ENCODE measurements around the gene NHLRC4.

The NHLRC4 gene

GRCh38 chr16:586645-587590 lies 20.1 kb downstream of the NHLRC4 start:
- TF ChIP-seq POU6F1 (CRISPR knock-in tag; IDR thresholded peaks at IDR 0.05; ENCODE audit: borderline replicate concordance, low read depth) (no peak), GLIS3 (CRISPR knock-in tag; IDR thresholded peaks at IDR 0.05) (0 out of 2 replicates have a peak, but pooled peaks have one; percentile 43)
- no peak for ATAC-seq

- no peak for TF ChIP-seq CSDC2 (CRISPR knock-in tag; IDR thresholded peaks at IDR 0.05)
- TF ChIP-seq BACH2 (CRISPR knock-in tag; IDR thresholded peaks at IDR 0.05; ENCODE audit: borderline replicate concordance): no peak
- TF ChIP-seq CSRNP3 (CRISPR knock-in tag; IDR thresholded peaks at IDR 0.05): no peak
- no peak for TF ChIP-seq CREB5 (CRISPR knock-in tag; IDR thresholded peaks at IDR 0.05; ENCODE audit: low read depth)
- TF ChIP-seq ISL1 (CRISPR knock-in tag; IDR thresholded peaks at IDR 0.05): no peak
- TF ChIP-seq ZNF8 (CRISPR knock-in tag; IDR thresholded peaks at IDR 0.05): no peak
- no peak for TF ChIP-seq ZFP3 (CRISPR knock-in tag; IDR thresholded peaks at IDR 0.05)
- no peak for TF ChIP-seq ZFP30 (CRISPR knock-in tag; IDR thresholded peaks at IDR 0.05)
- TF ChIP-seq ZNF70 (CRISPR knock-in tag; IDR thresholded peaks at IDR 0.05): no peak
- no peak for TF ChIP-seq ARNTL (CRISPR knock-in tag; IDR thresholded peaks at IDR 0.05; ENCODE audit: borderline replicate concordance, low read depth)
- no peak for TF ChIP-seq RARB (CRISPR knock-in tag; IDR thresholded peaks at IDR 0.05)
- TF ChIP-seq ESRRG (CRISPR knock-in tag; IDR thresholded peaks at IDR 0.05): no peak
- no peak for TF ChIP-seq TOX (CRISPR knock-in tag; IDR thresholded peaks at IDR 0.05; ENCODE audit: borderline replicate concordance)
- TF ChIP-seq ZC3H10 (CRISPR knock-in tag; IDR thresholded peaks at IDR 0.05): no peak
- TF ChIP-seq GLIS3 (CRISPR knock-in tag; IDR thresholded peaks at IDR 0.05): no peak
- TF ChIP-seq ZNF565 (CRISPR knock-in tag; conservative IDR thresholded peaks at IDR 0.05; ENCODE audit: low read depth): no peak
- no peak for TF ChIP-seq TSHZ2 (CRISPR knock-in tag; IDR thresholded peaks at IDR 0.05)
- TF ChIP-seq PPARA (CRISPR knock-in tag; IDR thresholded peaks at IDR 0.05; ENCODE audit: borderline replicate concordance): no peak
- TF ChIP-seq TCF4 (CRISPR knock-in tag; IDR thresholded peaks at IDR 0.05; ENCODE audit: borderline replicate concordance): no peak
- peak; percentile 11 for ATAC-seq
Observed at GRCh38 chr16:588639-588888, 21.8 kb downstream of the NHLRC4 start.

GRCh38 chr16:588889-589657 lies 22.3 kb downstream of the NHLRC4 start:
- TF ChIP-seq CSDC2 (CRISPR knock-in tag; IDR thresholded peaks at IDR 0.05) (0 out of 2 replicates have a peak, but pooled peaks have one; percentile 9), ZNF70 (CRISPR knock-in tag; IDR thresholded peaks at IDR 0.05) (no peak)
- peak; percentile 82 for ATAC-seq

GRCh38 chr16:589658-590187 lies 22.9 kb downstream of the NHLRC4 start, which contains the start of gene RAB40C:
TSS of gene RAB40C (plus strand) at chr16:590066. CDS start at chr16:590292, 226 bp downstream.
- TF ChIP-seq POU6F1 (CRISPR knock-in tag; IDR thresholded peaks at IDR 0.05; ENCODE audit: borderline replicate concordance, low read depth): no peak
- TF ChIP-seq PATZ1 (CRISPR knock-in tag; IDR thresholded peaks at IDR 0.05; ENCODE audit: borderline replicate concordance): no peak
- TF ChIP-seq GLIS3 (CRISPR knock-in tag; IDR thresholded peaks at IDR 0.05): no peak
- TF ChIP-seq ZNF70 (CRISPR knock-in tag; IDR thresholded peaks at IDR 0.05): no peak
- no peak for TF ChIP-seq TCF4 (CRISPR knock-in tag; IDR thresholded peaks at IDR 0.05; ENCODE audit: borderline replicate concordance)
- ATAC-seq: peak; percentile 87

Measured in SK-N-SH treated with all-trans-retinoic acid at 6 μM for 48 hours (cell line).